Limb (tissue), 2 donors: ENCODE measurements around the gene PDHX.
"Not testable (repeated sequence)": the region's sequence is repeated elsewhere in the genome, so short reads cannot be mapped to it uniquely, and the experiment has no call there.

Experiments
- DNase-seq, 2 donors: peaks; one replicate each; pipeline ENCODE4 v3.0.0-alpha.2; 2016; ENCODE audit errors: extremely low spot score in 2 of 2

Gene PDHX

DNA sequence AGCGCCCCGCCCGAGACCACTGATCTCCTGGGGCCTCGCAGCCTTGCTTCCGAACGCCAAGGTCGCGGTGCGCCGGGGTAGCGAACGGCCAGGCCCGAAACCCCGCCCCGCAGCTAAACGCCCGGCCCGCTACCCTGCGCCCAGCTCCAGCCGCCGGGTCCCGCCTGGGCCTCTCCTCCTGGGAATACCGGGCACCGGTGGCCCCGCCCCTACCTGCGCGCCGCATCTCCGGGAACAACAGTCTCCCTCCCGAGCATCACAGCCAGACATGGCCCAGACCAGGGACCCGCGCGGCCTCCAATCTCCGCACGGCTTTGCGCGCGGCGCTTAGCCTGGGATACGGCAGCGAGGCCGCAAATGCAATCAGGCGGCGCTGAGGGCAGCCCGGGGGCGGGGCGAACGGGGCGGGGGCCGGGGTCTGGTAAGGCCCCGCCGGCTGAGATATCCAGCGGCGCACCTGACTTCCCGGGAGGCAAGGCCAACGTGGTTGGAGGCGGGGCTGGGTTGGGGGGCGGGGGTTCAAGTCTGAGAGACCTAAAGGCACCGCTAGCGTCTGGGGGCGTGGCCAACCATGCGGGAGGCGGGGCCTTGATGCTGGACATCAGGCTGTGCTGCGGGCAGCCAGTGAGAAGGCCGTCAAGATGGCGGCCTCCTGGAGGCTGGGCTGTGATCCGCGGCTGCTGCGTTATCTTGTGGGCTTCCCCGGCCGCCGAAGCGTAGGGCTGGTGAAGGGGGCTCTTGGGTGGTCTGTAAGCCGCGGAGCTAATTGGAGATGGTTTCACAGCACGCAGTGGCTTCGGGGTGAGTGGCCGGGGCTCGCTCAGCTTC, at the start of gene PDHX, which contains the start of gene APIP:
Gene PDHX (plus strand): TSS at position 604 of the 828 bp plus-strand sequence. CDS start 38 bp downstream, at position 642.
Gene APIP (minus strand): TSS at position 365 of the 828 bp plus-strand sequence. CDS start 95 bp downstream, at position 270.
- peak; percentile 93 to 100 for DNase-seq

DNA sequence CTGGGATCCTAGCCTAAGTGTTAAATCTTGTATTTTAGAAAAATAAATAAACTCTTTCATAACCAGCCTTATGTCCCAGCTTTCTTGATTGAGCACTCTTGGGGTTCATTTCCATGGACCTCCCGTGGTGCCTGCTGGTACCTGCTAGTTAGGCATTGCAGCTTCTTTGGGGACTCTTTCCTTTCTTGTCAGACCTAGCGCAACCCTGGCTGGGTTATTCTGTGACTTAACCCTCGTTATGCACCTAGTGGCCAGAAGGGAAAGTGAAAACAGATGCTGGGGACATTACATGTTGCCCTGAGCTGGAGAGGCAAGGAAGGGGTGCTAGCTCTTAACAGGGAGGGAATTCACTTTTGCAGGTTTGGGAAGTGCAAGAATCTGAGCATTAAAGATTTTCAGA, 47.0 kb upstream of the PDHX start:
- no peak for DNase-seq

DNA sequence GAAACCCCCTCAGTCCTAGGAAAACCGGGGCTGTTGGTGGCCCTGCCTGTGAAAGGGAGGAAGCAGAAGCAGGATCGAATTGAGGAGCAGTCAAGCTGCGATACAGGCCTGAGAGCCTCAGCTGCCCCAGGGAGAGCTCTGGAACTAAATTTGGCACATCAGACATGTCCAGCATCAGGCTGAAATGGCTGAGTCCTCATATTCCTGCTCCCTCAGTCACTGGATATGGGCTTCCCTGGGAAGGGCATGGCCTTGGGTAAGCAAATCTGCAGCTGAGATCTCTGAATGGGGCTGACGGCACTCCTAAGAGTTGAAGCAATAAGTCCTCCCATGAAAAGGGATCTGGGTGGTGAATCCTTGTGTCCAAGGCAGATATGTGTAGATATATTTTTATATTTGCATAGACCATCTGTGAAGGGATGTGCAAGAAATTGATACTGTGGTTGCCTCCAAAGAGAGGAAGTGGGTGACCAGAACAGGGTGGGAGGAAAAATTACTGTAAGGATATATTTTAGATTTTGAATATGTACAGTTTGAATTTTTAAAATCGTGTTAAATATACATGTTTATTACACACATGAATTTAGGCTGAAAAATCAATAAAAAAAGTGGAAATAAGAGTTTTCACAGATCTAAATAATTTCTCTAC, 45.7 kb upstream of the PDHX start:
- no peak for DNase-seq

DNA sequence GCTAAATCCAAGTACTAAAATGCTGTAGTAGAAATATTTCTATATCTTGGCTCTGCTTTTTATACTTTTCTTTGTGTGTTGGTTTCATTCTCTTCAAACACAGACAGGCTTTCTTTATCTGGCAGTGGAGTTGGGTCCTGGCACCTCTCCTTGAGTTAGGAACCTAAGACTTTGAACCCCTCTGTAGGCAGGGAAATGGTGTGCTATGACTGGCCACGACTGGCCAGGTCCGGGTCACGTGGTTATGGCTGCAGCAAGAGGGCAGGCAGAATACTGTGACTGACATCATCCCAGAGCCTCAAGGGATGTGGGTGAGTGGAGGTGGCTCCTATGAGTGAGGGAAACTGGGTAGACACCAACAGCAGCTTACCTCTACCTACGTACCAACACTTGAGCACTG, 42.2 kb upstream of the PDHX start:
- no peak for DNase-seq

DNA sequence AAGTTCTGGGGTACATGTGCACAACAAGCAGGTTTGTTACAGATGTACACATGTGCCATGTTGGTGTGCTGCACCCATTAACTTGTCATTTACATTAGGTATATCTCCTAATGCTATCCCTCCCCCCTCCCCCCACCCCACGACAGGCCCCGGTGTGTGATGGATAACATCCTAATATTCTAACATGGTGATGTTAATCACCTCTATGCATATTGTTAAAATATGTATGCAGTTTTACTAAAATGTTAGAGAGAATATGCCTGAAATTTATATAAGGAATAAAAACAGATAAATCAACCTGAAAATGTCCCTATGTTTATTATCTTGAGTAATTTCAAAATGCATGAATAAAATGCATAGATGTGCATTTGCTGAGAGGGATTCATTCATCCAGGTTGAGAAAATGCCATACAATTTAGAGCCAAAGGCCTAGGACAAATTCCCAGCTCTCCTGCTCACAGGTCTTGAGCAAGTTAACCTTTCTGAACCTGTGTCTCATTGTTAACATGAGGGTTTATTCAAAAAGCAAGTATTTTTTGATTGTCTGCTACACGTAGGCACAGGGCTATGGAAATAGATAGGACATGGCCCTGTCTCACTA, 38.9 kb upstream of the PDHX start:
- DNase-seq: no peak

DNA sequence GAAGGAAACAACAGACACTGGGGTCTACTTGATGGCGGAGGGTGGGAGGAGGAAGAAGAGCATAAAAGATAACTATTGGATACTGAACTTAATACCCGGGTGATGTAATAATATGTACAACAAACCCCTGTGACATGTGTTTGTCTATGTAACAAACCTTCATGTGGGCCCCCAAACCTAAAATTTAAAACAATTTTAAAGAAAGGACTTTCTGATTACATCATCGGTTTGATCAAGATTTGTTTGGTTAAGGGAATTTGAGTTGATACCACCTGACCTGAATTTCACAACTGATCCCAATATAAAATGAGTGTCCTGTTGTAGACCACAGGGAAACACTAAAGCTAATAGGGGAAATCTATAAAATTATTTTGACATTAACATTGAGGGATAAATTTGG, 34.5 kb upstream of the PDHX start:
- no peak for DNase-seq

DNA sequence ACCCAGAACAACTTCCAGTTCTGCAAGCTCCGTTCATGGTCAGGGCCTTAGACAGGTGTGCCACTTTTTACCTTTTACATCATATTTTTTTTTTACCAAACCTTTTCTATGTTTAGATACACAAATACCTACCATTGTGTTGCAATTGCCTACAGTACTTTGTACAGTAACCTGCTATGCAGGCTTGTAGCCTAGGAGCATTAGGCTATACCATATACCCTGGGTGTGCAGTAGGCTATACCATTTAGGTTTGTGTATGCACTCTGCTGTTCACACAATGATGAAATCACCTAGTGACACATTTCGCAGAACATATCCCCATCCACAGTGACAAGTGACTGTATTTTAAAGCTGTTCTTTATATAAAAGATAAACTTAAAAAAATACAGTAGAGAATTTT, 29.8 kb upstream of the PDHX start:
- DNase-seq: no peak

DNA sequence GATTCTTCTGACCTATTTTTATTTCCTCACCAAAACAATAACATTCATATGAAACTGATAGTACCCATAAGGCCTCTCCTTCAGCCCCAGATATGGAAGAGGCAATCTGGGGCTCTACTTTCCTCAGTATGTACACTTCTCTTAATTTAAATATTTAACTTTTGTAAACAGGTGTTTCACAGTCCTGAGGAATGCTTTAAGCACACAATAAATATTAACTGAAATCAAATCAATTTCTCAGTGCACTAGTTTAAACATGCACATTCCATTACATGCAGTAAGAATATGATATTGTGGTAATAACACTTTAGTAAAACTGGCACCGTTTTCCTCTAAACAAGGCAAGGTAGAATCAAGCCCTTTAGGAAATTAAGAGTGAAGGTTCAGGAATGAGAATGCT, 29.2 kb upstream of the PDHX start:
- no peak for DNase-seq

DNA sequence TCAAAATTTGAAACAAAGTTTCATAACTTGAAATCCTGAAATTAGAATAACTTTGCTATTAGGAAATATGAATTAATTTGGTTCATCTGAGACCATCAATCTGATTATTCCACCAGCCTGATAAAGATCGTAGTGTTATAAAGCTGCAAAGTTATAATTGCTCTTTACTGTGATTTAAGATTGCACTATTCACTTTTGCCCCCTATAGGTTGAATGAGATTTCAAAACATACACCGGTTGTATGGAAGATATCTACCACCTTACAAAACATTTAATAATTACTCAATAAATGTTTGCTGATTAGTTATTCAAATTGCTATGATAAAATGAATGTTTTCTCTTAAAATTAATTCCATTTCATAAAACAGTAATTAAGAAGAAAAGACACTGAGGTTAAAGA, 26.3 kb upstream of the PDHX start:
- no peak for DNase-seq

DNA sequence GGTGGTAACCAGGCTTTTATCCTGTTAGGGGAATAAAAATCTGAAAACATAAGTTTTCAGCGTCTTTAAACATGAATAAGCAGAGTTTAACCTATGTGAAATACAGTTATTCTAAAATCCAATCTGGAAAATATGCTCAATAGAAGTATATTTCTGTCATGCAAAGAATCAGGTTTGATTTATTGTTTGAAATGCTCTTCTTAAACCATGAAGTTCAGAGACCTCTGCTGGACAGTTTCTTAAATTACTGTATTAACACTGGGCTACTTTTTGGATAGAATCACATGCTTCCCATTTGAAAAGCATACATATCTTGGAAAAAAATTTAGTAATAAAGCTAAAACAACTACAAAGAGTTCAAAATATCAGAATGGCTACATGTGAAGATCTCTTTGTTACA, 25.6 kb upstream of the PDHX start:
- peak in 1 of 2 donors; percentile 63 for DNase-seq

DNA sequence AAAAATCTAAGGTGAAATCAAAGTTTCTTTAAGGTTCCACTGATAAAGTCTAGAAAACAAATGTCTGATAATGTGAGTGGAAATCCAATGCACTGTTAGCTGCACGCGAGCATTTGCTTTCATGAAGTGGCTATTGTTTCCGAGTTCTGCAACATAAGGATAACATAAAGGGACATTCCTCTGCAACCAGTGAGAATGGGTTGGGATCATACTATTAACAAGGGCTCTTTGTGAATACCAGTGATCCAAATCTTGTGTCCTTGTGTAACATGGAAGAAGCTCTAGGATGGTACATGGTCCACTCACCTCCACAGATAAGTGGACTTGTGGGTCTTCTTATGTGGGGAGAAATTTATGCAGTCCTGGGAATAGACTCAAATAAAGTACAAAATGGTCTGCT, 24.8 kb upstream of the PDHX start:
- no peak for DNase-seq

DNA sequence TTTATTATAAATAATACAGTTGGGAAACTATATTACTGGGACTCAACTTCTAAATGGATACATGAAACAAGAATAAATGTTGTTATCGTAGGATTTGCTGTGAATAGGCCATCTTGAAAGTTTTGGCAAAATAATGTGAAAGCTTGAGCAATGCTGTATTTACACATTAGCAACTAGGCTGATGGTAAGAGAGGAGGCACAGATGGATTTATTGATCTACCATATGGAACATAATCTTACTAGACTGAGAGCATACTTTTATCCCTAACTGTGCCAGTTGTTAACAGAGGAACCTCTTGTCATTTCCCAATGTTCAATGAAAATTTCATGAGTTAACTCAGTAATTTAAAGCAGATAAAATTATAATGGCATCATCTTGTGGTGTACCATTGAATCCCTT, 23.0 kb upstream of the PDHX start:
- no peak for DNase-seq

DNA sequence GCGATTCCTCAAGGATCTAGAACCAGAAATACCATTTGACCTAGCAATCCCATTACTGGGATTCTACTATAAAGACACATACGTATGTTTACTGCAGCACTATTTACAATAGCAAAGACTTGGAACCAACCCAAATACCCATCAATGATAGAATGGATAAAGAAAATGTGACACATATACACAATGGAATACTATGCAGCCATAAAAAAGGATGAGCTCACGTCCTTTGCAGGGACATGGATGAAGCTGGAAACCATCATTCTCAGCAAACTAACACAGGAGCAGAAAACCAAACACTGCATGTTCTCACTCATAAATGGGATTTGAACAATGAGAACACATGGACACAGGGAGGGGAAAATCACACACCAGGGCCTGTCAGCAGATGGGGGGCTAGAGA, 20.2 kb upstream of the PDHX start:
- not testable (repeated sequence) for DNase-seq

DNA sequence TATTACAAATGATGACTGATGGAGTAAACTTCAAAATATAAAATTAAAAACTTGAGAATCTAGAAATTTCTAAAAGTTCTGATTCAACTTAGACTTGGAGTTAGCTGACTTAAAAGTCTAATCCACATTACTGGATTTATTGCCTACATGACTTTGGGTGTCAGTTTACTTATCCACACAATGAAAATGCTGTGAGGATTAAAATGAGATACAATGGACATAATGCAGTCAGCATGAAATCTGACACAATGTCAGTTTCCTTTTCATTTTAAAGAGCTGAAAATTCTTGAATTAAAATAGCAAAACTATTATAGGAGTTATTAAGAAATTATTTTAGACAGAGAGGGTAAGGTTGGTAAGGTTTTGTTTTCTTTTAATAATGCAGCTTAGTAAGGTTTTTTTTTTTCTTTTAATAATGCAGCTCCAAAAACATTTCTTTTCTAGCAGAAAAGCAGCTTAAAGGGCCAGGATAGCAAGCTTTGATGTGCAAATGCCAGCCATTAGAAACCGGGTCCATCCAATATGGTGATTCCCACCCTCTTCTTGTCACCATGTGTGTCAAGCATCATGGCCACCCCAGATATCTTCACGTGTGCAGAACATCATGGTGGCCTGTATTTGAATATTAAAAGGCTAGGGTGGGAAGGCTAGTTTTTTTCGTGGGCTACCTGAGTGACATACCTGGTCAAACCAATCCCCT, 19.1 kb upstream of the PDHX start:
- no peak for DNase-seq

DNA sequence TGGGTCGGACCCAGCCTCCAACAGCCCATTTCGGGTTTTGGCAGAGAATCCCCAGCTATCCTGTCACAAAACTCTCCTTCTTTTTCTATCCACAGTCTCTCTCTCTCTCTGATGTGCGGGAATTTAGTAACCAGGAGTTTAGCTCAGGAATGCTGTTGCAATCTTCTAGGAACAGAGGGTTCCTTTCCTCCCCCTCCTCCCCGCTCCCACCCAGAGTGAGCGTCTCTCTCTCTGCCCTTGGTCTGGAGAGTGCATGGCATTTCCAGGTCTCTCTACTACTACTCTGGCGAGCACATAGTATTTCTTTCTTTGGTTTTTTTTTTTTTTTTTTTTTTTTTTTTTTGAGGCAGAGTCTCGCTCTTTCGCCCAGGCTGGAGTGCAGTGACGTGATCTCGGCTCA, 17.9 kb upstream of the PDHX start:
- no peak for DNase-seq

DNA sequence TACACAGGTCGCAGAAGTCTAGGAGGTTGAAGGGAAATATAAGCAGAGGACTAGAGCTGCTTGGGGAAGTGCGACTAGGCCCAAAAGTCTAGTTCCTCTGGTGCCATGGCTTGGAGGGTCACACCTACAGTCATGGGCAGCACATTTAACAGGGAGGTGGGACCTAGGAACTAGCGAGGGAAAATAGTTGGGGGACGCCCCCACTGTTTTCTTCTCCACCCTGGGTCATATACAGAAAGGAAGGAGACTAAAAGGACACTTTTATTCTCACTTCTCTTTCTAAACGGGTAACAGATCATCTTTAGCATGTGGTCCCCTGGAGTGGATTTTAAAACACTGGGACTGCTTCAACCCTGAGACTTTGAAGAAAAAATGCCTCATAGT, 16.8 kb upstream of the PDHX start:
- no peak for DNase-seq

DNA sequence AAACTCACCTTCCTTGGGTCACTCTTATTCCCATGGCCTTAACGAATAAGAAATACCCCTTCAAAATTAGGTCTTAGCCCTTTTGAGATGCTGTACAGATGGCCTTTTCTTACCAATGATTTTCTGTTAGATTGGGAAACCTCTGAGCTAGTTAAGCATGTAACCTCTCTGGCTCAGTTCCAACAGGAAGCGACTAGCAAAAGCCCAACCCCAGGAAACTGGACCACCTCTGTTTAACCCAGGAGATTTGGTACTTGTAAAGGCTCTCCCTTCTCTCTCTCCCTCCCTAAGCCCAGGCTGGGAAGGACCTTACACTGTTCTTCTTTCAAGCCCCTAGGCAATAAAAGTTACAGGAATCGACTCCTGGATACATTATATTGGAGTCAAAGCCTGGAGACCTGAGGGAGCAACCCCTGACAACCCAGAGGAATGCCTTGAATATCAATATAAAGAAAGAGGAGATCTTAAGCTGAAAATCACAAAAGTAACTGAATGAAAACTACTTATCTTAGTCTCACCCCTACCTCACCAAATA, 11.9 kb upstream of the PDHX start:
- DNase-seq: no peak

DNA sequence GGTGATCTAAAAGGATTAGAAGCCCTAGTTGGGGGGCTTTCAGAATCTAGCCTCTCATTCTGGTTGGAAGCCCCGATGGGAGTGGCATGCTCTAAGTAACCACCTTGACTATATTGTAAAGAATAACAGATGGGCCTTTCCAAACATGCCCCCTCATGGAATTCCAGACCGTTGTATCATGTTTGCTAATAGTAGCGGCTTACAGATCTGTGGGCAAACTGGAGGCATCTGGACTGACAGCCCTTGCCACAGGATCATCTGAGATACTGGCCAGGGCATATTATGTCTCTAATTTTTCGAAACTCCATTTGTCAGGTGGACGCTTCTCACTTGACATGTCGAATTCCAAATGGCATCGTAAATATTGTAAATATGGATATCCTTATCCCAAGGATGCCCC, 10.8 kb upstream of the PDHX start:
- no peak for DNase-seq

DNA sequence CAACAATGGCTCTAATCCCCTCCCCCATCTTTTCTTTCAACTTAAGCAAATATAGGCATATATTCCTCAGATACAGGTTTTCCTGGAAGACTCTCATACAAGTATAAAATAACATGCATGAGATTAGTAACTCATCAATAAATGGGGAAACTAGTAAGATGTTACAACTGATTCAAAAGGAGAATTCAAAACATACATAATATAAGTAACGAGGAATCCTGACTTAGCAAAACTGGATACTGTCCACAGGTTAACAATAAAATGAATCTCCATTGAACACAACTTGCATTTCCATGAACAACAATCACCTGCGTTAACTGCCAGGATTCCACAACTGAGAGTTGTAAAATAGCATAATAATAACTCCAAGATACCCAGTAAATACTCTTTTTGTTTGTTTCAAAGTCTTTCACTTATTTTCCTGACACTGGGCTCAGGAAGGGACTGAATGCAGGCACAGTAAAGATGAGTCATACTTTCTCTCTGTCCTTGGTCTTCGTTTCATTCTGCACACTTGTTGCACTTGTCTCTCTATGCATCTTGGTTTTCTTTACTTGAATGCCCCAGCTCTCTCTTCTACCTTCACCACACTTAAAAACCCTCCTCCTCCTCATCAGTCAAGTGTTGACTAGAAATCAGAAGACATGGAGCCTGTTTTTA, 8.4 kb upstream of the PDHX start:
- DNase-seq: no peak

DNA sequence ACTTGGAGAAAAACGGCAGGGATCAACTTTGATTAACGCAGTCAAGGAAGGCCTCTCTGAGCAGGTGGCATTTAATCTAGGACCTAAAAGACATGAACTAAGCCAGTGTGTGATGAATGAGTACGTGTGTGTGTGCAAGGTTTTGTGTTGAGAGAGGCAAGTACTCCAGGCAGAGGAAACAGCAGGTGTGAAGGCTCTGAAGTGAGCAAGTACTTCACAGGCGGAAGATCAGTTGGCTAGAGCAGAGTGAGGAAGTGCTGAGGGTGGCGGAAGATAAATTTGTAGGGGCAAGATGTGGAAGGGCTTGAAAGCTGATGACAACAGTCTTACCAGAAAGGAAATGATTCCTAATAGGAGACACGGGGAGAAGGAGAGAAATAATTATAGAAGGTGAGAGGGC, 7.0 kb upstream of the PDHX start:
- no peak for DNase-seq

DNA sequence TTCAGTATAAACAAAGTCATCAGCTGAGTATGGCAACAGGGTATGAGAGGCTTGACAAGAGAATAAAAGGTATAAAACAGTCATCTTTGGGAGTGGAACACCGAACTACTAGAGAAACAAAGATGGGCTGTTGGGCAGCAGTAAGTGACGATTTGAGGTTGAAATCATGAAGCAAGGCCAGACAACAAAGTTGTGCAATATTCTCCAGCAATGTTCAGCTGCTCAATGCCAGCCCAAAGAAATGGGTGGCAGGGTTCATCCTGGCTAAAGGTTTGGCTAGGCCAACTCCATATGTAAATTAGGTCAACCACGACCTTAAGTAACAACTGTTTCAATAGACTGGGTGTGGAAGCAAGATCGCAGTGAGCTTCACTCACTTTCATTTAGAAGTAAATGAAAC, 6.5 kb upstream of the PDHX start:
- DNase-seq: no peak
